Pancreas (tissue), 10 donors: Measurements from ENCODE around the gene POLA1. TPM values are rescaled to one million over a fixed set of nuclear protein-coding genes. Genes with fewer than 3 reads are reported as not detected.

ENCODE experiments used
- ATAC-seq, 4 donors: fragments of 200-7000 bp; cut with Tn5 transposase; one replicate each; pipeline versions ENCODE4 v1.8.0 to v1.9.1; 2020; ENCODE audit warnings: mild to moderate bottlenecking in 4 of 4, moderate library complexity in 4 of 4
- DNase-seq, 6 donors: peaks; one replicate each; pipeline ENCODE4 v3.0.0-alpha.2; 2020
- FAIRE-seq: peaks from 2 replicates; lab custom pipeline; 2012; peaks lifted over from hg19 to GRCh38; lab: Jason Lieb, UNC
- H3K27ac ChIP-seq, 4 donors: fragments of 200-600 bp; sonication (generic); 1 replicate in 3 of 4; 2 replicates in 1 of 4; pipeline versions ENCODE4 v1.5.0 to v1.8.0; 2020
- H3K27me3 ChIP-seq, 4 donors: fragments of 200-600 bp; one replicate each; pipeline ENCODE4 v1.8.0; 2021
- H3K36me3 ChIP-seq, 3 donors: fragments of 200-600 bp; sonication (generic) in 1 of 3; one replicate each; pipeline versions ENCODE4 v1.5.0 to v1.8.0; 2020 to 2021
- H3K4me1 ChIP-seq, 3 donors: fragments of 200-600 bp; one replicate each; pipeline ENCODE4 v1.8.0; 2021
- H3K4me3 ChIP-seq, 4 donors: fragments of 200-600 bp; sonication (generic) in 2 of 4; one replicate each; pipeline versions ENCODE4 v1.5.0 to v1.8.0; 2020 to 2021
- H3K9me3 ChIP-seq, 4 donors: fragments of 200-600 bp; one replicate each; pipeline ENCODE4 v1.8.0; 2021
- CTCF ChIP-seq, 4 donors: fragments of 200-600 bp; sonication (generic) in 3 of 4; IDR thresholded peaks; one replicate each; pipeline versions ENCODE4 v1.5.0 to v1.8.0; 2021; ENCODE audit warnings: antibody characterized with exemption in 4 of 4
- WGBS, 2 donors: extraction: QIAGEN DNeasy Blood & Tissue Kit; methylation state at CpG; one replicate each; pipeline ENCODE4 v1.1.7; 2013; 5-methylcytosine and 5-hydroxymethylcytosine counted together
- intact Hi-C, 3 donors: fragments of 100-400 bp; cut with DNase I; formaldehyde crosslinking; loops; one replicate each; pipeline versions ENCODE4 v1.11.1 to v1.14.2; 2022
- polyA plus RNA-seq, 2 donors: library from polyadenylated mRNA; stranded (reverse); fragments of 200-250 nt; gene quantifications; one replicate each; pipeline ENCODE4 v1.2.3, GENCODE V29; 2013
- total RNA-seq, 6 donors: library from RNA; stranded (reverse); fragmentation: NEBNext Ultra II Directional in 4 of 6; extraction: Animal tissue kit (Norgen Biotek cat#: 25700) in 4 of 6; gene quantifications; one replicate each; pipeline versions ENCODE4 v1.2.1 to v1.2.4, GENCODE V29; 2021 to 2023
- donor health status: healthy with polysubstance abuse.
- donor health status: DM: no; HTN: no; CAD: no; lungs with moderate emphysema.
- donor health status: DM: no; HTN: no; CAD: no.
- donor health status: control.
- donor health status: control.
- donor health status: Bipolar disorder and iron deficiency.
- donor health status: DM: yes; HTN: yes; CAD: no.
- donor health status: DM: no; HTN: no; CAD: no.
- donor health status: DM: no; HTN: no; CAD: no.
- donor health status: DM: yes; HTN: yes; CAD: no.

Gene POLA1
- total and polyA plus RNA-seq, 8 donors: 1.4 to 6.1 (median 4.4) TPM

GRCh38 chrX:24870143-24870542, 176.4 kb downstream of the POLA1 start:
- Histone ChIP-seq H3K9me3 (no peaks in the 10 kb centered on the region), H3K4me1 (no peaks in the 10 kb centered on the region), H3K27ac (no peak overlapping the region), H3K27me3 (peaks cover 0 to 7% (median 1%) of the 10 kb centered on the region in 4 donors), H3K4me3 (no peak overlapping the region), H3K36me3 (no peaks in the 10 kb centered on the region)
- FAIRE-seq (no peak), ATAC-seq (no peak), DNase-seq (no peak)
- no peak for TF ChIP-seq CTCF (IDR thresholded peaks at IDR 0.05)
- intact Hi-C loops: no loop called here
- 85 to 97% methylated on average over 3 of the region's 3 CpGs for WGBS, 2 donors

- no peak for FAIRE-seq
- H3K27ac ChIP-seq: no peak overlapping the region
- DNase-seq: no peak
- peaks cover 0 to 7% (median 2%) of the 10 kb centered on the region in 4 donors for H3K27me3 ChIP-seq
- no peak for ATAC-seq
- WGBS, 2 donors: 38 to 76% methylated on average over 7 of the region's 7 CpGs
- no peaks in the 10 kb centered on the region for H3K36me3 ChIP-seq
- intact Hi-C loops: no loop called here
- no peaks in the 10 kb centered on the region for H3K4me1 ChIP-seq
- no peak overlapping the region for H3K4me3 ChIP-seq
- no peaks in the 10 kb centered on the region for H3K9me3 ChIP-seq
- no peak for TF ChIP-seq CTCF (IDR thresholded peaks at IDR 0.05)
Measured at GRCh38 chrX:24874604-24875247, 181.0 kb downstream of the POLA1 start.

- WGBS, 2 donors: 63 to 84% methylated on average over 9 of the region's 9 CpGs
- FAIRE-seq: no peak
- no peak for ATAC-seq
- no peak for DNase-seq
- no peaks in the 10 kb centered on the region for H3K4me1 ChIP-seq
- H3K27me3 ChIP-seq: peaks cover 0 to 7% (median 2%) of the 10 kb centered on the region in 4 donors
- H3K9me3 ChIP-seq: no peaks in the 10 kb centered on the region
- H3K27ac ChIP-seq: no peak overlapping the region
- no peaks in the 10 kb centered on the region for H3K36me3 ChIP-seq
- TF ChIP-seq CTCF (IDR thresholded peaks at IDR 0.05): no peak
- no peak overlapping the region for H3K4me3 ChIP-seq
- intact Hi-C loops: no loop called here
Measured at GRCh38 chrX:24876530-24877287, 183.0 kb downstream of the POLA1 start.

- H3K27me3 ChIP-seq: peaks cover 0 to 7% (median 2%) of the 10 kb centered on the region in 4 donors
- no peak for FAIRE-seq
- no peaks in the 10 kb centered on the region for H3K4me1 ChIP-seq
- H3K4me3 ChIP-seq: no peak overlapping the region
- no peak for DNase-seq
- TF ChIP-seq CTCF (IDR thresholded peaks at IDR 0.05): no peak
- H3K27ac ChIP-seq: no peak overlapping the region
- intact Hi-C loops: no loop called here
- WGBS, 2 donors: 80 to 93% methylated on average over 3 of the region's 3 CpGs
- no peaks in the 10 kb centered on the region for H3K9me3 ChIP-seq
- H3K36me3 ChIP-seq: no peaks in the 10 kb centered on the region
- ATAC-seq: no peak
Measured at GRCh38 chrX:24877288-24877664, 183.6 kb downstream of the POLA1 start.
